DMS53 (cell line): ENCODE data around the gene EPHA3.

Source experiments
- DNase-seq: peaks from one replicate; lab custom pipeline; 2025; lab: John Stamatoyannopoulos, UW

The EPHA3 gene

DNA sequence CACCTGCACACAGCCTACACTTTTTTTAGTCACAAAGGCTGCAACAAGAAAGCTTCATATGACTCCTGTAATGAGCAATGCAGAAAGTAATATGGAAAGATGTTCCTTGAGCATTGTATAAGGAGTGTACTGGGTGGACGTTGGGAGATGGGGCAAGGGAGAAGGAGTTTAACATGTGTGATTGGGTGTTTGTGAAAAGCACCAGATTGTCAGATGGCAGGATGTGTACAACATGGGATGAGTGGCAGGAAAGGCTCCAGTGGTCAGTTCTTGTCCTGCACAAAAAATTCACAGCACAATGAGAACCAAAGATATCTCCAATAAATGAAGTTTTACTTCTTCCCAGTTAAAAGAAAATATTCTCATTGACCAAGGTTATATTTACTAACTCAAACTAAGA is 255.1 kb downstream of the EPHA3 start:
- DNase-seq, result no peak

DNA sequence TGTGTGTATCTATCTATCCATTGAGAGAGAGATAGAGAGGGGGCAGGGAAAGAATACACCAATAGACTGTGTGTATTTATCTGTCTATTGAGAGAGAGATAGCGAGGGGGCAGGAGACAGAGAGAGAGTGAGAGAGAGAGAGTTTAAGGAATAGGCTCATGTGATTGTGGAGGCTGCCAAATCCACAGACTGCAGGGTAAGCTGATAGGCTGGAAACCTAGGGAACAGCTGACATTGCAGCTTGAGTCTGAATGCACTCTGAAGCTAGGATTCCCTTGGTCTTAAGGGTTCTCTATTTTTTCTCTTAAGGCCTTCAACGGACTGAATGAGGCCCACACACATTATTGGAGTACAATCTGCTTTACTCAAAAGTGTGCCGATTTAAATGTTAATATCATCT is 255.8 kb downstream of the EPHA3 start:
- DNase-seq, result no peak

DNA sequence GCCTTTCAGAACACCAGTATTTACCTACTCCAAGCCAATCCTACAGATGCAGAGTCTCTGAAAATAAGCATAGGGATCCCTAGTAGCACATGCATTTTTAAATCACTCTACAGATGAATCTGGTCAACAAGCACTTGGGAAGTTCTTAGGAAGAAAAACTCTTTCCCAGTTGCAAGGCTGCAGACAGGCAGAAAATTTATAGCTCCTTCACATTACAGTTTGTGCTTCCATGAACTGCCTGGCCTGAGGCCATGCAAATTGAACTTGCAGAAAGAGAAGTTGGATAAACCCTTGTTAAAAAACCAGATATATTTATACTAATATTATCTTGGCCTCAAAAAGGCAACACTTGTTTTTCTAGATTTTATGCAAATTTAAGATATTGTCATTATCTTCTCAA is 256.9 kb downstream of the EPHA3 start:
- no peak for DNase-seq

DNA sequence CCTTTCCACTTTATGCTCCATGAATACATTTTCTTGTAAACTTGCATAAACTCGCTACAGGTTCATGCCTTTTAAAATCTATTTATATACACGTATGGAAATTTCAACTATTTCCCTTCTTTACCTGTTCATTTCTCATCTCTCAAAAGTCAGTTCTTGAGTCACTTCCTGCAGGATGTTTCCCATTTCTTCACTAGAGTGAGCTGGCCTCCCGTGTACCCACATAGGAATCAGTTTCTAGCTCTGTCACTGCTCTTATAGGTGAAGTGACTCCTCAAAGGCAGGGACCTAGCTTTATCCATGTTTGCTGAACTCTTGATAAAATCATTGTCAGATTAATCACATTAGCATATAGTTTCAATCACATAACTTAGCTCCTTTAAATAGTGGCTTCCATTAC is 259.7 kb downstream of the EPHA3 start:
- DNase-seq, result no peak

DNA sequence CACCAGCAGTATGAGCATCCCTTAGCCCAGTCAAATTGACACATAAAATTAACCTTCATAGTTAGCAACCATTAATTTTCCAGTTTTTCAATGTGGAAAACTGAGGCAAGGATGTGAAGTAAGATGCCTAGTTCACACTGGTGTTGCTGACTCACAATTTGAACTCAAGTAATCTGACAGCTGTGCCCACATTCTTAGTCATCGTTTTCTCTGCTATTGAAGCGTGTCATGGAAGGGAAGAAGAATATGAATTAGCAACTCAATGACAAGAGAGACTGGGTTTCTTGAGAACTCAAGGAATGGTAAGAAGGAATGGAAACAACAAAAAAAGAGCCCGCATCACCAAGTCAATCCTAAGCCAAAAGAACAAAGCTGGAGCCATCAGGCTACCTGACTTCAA is 261.4 kb downstream of the EPHA3 start:
- DNase-seq, result no peak

DNA sequence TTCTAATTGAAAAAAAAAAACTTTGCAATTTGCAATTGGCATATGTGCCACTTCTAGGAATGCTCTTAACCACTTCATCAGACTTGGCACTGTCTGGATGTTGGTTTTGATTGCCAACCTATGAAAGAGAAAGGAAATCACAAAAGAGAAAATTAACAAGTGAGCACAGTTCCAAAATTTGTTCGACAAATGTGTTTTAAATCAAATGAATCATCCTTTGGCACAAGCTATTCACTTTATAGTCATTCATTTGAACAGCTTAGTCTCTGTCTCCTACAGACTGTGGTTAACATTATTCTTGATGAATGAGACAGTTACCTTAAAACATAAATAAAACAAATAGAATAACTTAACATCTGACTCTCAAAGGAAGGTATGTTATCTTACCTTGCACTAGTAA is 265.0 kb downstream of the EPHA3 start:
- DNase-seq, result no peak

DNA sequence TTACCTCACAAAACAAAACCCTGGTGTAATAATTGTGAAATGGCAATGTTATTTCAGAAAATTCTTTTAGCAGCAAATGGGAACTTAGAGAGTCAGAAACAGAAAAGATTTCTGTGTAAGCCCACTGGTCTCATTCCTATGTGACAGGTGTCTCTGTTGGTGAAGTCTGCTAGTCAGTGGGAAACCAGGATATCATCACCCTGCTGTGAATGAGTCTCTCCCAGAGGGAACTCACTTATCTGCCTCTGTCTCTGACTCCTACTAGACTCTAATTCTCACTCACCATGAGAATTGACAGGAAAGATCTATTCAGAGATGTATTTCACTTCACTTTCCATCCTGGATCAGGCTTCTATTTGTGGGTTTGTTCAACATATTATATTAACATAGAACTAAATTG is 266.0 kb downstream of the EPHA3 start:
- no peak for DNase-seq

DNA sequence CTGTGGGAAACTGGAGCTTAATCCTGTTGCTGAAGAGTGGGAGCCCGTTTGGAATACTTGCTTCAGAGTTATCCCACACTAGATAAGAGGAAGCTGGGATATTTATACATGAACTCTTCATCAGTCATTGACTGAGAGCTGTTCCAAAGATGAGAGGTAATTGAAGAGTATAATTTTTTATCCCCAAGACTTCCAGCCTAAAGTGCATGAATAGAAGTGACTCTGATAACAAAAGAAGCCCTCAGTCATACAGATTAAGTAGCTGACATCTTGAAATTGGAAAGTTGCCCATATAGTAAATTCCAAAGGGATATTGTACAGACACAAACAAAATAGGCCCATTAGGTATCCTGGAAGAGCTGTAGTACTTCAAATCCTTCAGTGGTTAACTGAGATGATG is 268.0 kb downstream of the EPHA3 start:
- no peak for DNase-seq

DNA sequence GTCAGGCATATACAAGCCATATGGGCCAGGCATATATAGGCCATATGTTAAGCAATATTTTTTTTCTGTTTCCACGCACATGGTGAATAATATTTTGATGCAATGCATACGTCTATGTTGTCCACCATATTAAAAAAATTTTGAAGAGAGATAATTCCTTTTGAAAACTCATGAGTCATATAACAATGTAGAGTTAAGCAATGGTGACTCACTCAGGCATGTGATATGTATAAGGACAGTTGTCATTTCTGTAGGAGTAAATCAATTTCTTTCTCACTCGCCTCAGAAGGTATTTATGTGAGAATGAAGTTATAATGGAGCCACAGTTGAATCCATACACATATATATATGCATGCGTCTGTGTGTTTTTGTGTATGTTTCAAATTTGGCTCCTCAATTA is 272.6 kb downstream of the EPHA3 start:
- DNase-seq, result peak; percentile 19

DNA sequence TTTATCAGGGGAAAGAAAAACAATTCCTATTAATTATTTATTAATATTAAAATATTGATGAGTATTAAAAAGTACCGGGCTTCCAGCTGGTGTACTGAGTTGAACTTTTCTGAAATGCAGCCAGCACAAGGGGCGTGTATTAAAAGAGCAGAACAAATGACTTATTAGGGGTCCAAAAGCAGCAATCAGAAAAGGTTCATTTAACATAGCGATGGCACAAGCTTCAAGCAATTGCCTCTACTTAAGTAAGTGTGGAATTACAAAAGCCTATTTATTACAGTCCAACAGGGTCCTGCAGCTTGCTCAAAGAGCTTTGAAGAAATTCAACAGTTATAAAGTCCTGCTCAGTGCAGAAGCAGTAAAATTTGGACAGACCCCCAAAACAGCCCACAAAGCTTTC is 285.6 kb downstream of the EPHA3 start:
- no peak for DNase-seq

DNA sequence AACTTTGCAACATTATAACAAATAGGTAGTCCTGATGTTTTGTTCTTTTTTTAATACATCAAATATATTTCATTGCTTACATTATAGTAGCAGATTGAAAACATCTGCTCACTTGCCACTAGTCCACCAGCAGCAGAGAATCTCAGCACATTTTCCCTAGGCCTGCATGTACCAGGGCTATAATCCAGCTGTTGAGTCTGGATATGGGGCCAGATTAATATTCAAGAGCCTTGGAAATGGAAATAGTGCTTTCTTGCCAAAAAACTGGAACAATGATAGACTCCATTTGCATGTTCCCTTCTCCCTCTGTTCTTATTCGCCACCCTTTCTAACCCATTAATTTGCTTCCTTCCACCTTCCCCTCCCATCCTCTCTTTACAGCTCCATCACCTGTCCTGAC is 288.0 kb downstream of the EPHA3 start:
- DNase-seq, result no peak

DNA sequence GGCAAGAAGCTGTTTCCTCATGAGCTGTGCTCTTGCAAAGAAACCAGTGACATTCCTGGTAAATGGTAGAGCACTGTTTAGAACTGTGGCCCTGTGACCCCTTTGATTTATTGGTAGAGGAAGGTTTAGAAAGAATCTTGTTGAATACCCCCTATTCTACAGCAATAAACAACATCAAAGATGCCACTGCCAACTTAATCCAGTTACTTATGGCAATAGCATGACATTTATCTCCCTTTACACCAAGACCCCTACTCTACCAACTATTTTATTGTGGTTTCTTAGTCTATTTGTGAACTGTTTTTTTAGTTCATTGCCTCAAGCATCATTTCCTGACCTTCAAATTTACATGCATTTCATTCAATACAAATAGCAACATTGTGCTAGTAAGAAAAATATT is 288.6 kb downstream of the EPHA3 start:
- no peak for DNase-seq

DNA sequence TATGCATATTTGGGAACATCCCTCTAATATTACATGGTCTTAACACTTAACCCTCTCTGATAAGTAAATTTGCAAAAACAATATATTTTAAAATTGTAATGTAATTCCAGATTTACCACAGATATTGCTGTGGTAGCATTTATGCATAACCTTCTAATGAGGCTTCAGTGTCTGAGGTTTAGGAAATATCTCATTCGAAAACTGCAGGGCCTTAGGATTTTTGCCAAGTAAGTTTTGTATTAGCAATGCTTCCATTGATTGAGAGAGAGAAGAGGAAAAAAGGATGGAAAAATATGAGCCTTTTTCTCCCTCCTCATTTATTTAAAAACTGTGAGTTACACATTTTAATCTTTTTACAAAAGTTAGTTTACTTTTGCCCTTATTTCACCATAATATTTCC is 294.6 kb downstream of the EPHA3 start:
- DNase-seq, result no peak

DNA sequence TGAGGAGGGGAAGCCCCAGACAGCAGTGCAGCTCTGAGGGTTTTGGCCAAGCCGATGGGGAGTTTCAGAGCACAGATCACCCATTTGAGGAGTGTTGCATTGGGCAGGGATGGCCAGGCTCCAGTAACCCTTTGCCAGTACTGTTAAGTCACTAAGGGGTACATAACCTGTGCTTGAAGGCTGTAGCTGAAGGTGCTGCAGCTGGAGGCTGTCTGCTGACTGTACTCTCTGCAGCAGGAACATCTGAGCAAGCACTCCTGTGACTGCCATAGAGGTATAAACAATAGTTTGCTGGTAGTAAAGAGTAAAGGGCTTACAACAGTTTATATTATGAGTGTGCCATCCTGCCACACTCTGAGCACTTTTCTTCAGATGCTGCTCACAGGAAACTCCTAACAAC is 297.8 kb downstream of the EPHA3 start:
- no peak for DNase-seq

DNA sequence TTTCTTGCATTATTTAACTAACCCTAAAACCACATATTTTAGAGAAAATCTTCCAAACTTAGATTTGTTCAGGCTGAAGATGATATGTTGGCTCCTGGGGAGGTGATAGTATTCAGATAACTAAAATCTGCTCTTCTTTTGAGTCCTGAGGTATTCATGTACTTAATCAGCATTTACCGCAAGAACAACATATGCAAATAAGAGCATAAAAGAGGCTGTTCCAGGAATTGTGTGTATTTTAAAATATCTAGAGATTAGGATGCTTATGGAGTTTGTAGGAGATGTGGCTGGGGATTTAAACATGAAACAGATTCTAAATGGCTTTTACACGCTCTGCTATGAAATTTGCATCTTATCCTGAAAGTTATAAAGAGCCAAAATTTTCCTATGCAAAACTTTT is 298.2 kb downstream of the EPHA3 start:
- DNase-seq, result no peak

DNA sequence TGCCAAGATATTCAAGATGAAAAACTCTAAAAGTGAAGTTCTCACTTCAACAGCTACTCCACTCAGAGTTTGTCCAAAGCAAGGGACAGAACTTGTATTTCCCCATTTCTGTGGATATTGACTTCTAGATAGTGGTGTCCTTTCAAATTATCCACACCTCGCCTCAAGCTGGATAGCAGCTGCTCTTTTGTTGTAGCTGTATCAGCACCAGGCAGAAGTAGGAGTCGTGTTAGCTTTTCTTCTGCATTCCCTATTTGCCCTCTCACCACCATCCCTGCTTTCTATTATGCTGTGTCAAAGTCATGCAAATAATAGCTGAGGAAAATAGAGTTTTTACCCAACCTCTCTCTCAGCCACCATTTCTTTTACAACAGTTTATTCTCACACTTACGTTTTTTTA is 303.8 kb downstream of the EPHA3 start:
- no peak for DNase-seq

DNA sequence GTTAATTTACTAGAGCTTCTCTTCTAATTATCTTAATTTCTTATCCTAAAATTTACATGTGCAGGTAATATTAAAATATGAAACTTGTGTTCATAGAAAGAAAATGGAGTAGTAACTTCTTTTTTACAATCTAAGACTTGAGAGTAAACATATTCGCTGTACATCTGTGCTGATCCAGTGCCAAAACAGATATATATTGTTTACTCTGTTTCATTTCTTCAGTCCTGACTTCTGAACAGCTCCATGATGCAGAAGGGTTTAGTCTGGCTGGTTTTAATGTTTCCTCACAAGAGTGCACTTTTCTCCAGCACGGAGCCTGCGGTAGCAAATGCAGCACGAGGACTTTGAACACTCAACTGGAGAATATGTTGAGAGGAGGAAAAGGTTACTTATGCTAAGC is 306.8 kb downstream of the EPHA3 start:
- DNase-seq, result no peak

DNA sequence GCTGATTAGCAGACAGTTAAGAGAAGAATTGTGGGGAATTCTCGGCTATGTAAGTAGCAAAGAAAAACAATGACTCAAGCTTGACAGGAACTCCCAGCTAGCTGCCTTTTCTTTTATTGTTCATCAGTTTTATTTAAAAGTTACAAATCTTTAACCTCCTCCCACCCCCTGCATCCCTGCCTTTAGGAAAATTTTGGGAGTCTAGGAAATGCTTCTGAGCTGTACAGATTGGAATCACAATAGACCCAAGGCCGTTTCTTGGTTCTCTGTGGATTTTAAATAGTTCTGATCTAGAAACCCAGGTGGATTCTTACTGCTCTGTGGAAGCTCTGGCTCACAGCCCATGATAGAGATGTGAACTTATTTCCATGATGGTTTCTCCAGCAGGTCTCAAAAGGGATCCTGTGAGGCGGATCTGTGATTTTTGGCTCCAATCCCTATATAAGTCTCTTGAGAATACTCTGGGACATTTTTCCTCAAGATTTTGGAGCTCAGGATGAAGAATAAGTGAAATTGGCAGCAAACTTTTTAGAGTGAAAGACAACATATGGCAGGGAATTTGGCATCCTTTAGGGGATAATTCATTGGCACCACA is 312.3 kb downstream of the EPHA3 start:
- DNase-seq, result no peak

DNA sequence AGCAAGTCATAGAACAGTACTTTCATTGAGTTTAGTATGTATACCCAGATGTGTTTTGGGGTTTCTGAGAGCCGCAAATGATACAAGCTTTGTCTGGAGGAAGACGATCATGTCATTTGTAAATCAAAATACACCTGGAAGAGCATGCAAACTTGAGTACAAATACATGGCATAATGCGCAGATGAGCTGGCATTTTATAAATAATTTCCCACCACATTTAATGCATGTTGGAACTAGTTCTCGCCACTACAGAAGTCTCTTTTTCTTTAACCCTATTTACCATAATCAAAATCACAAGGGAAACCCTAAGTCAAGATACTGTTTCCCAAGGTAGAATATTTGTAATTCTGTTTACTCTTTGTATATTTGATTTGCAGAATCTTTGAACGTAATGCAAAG is 318.6 kb downstream of the EPHA3 start:
- DNase-seq, result no peak

DNA sequence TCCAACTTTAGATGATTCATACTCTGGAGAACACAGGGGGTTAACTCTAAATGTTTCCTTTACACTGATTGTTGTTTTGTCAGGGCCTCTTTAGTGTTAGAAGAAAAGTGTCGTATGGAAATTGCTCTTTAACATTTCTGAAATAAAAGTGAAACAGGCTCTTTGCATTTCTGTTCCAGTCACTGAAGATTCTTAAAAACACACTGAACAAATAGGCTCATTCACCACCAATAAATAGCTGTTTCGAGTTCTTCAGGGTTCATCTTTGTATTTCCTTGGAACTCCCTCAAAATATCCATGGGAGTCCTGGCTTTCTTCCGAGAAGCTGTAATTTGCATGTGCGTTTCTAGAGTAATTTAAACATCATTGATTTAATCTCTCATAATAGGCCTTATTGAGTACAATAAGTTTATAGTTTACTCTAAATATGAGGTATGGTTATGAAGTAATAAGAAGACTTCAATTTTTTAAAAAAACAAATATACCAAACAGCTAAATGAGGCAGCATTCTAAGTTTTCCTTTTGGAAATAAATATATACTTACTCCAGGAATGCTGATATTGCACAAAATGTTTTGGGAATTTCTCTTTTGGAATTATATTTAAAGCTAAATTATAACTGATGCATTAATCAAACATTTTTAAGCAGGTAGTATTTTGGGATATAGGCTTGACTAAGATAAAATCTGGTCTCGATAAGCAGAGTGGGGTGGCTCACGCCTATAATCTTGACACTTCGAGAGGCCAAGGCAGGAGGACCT is 327.4 kb downstream of the EPHA3 start:
- no peak for DNase-seq

DNA sequence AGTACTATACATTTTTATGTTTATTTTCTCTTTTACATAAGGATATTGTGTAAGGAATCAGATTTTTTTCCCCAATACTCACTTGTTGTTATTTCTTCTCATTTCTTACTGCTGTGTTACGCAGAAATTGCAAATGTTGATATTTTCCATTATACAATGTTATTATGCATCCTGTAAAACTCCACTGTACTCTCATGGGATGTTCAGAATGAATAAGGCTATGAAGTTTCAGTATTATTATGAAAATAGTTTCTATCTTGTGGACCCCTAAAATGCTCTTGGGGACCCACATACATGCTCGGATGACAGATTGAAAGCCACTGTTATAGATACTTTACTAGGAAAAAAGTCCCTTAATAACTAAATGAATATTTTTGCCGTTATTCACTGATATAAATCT is 329.4 kb downstream of the EPHA3 start:
- DNase-seq, result no peak

DNA sequence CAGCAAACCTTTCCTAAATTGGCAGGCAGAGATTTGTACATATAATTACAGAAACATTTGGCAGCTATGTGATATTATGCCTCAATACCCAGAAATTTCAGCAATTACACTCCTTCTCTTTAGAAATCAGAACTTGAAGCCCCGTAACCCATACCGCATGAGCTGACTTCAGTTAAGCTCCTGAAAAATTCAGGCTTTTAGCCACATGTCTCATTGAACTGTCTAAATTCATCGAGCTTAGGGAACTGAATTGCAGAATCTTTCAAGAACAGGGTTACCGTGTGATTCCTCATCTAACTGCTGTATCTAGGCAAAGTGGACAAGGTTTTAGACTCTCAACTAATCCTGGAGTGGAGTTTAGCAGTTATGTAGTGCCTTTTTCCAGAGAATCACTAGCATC is 333.0 kb downstream of the EPHA3 start:
- no peak for DNase-seq

DNA sequence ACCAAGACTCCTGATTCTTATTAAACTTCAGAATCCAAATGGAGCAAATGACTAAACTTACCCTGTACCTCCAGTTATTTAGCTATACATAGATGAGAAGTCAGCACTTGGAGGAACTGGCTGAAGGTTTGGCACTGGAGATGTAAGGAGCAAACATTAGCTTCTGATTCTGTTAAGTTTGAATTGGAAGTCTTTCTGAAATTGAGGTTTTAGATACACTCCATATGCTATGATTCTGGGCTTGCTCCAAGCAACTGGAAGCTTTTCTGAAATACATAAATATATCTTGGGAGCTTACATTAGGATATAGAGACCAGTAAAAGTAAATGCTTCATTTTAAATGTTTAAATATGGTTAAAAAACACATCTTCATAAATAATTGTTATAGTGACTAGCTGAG is 333.7 kb downstream of the EPHA3 start:
- no peak for DNase-seq

DNA sequence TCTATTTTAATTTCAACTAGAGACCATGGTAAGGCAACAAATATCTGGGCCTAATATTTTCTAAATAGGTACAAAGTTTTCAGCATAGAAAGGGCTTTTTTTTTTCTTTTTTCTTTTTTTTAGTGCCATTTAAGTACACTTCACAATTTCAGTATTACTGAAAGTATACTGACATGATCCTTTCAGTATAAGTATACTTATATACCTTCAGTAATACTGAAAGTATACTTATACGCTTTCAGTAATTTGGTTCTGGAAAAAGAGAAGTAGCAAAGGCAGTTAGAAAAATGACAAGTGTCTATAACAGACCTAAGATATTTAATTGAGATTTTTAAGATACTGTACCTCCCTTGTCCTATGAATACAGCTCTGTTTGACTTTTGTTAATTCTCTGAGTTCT is 339.2 kb downstream of the EPHA3 start:
- DNase-seq, result no peak
